Chondrocyte (in vitro differentiated cells): Measurements from ENCODE around the gene GLIPR1L2. TPM values are rescaled to one million over a fixed set of nuclear protein-coding genes. Genes with fewer than 3 reads are reported as not detected.
"Not testable (repeated sequence)": the region's sequence is repeated elsewhere in the genome, so short reads cannot be mapped to it uniquely, and the experiment has no call there.

Experiments
- DNase-seq: peaks from one replicate; pipeline ENCODE4 v3.0.0; 2021; ENCODE audit warnings: mixed read lengths, low spot score
- H3K27ac Mint-ChIP-seq: one replicate; pipeline ENCODE4 v1.8.0; 2021; ENCODE audit warnings: mild to moderate bottlenecking, moderate library complexity, mixed read lengths; ENCODE audit not compliant: unreplicated experiment
- H3K27me3 Mint-ChIP-seq: 2 replicates; pipeline ENCODE4 v1.8.0; 2021; ENCODE audit warnings: low read depth, mixed read lengths
- H3K36me3 Mint-ChIP-seq: 2 replicates; pipeline ENCODE4 v1.8.0; 2021; ENCODE audit warnings: low read depth, mixed read lengths
- H3K4me1 Mint-ChIP-seq: 2 replicates; pipeline ENCODE4 v1.8.0; 2021; ENCODE audit warnings: low read depth, mild to moderate bottlenecking, mixed read lengths
- H3K4me3 Mint-ChIP-seq: one replicate; pipeline ENCODE4 v1.8.0; 2021; ENCODE audit warnings: mild to moderate bottlenecking, moderate library complexity, mixed read lengths; ENCODE audit not compliant: unreplicated experiment
- H3K9me3 Mint-ChIP-seq: 2 replicates; pipeline ENCODE4 v1.8.0; 2021; ENCODE audit warnings: low read depth, mixed read lengths
- CTCF ChIP-seq: fragments of 200-600 bp; sonication (generic); IDR thresholded peaks from 2 replicates; pipeline ENCODE4 v1.5.0; 2021; ENCODE audit warnings: antibody characterized with exemption, mild to moderate bottlenecking, moderate library complexity
- total RNA-seq: library from RNA; stranded (reverse); gene quantifications from 3 replicates; pipeline ENCODE4 v1.2.1, GENCODE V29; 2021

Gene GLIPR1L2
- total RNA-seq, 1 donor from 2014 or later: 0.65 TPM

GRCh38 chr12:75439048-75439447 is 48.2 kb downstream of the GLIPR1L2 start:
- Mint-ChIP-seq H3K27ac (no peak overlapping the region), H3K4me1 (peaks cover 9% of the 10 kb centered on the region), H3K27me3 (no peaks in the 10 kb centered on the region), H3K36me3 (peaks cover 5% of the 10 kb centered on the region), H3K9me3 (peaks cover 34% of the 10 kb centered on the region), H3K4me3 (no peak overlapping the region)
- no peak for TF ChIP-seq CTCF
- no peak for DNase-seq

GRCh38 chr12:75439930-75440329 is 49.0 kb downstream of the GLIPR1L2 start:
- DNase-seq: no peak
- Mint-ChIP-seq H3K27ac (no peak overlapping the region), H3K9me3 (peaks cover 29% of the 10 kb centered on the region), H3K36me3 (peaks cover 5% of the 10 kb centered on the region), H3K4me1 (peaks cover 17% of the 10 kb centered on the region), H3K4me3 (no peak overlapping the region), H3K27me3 (no peaks in the 10 kb centered on the region)
- TF ChIP-seq CTCF: no peak

DNA sequence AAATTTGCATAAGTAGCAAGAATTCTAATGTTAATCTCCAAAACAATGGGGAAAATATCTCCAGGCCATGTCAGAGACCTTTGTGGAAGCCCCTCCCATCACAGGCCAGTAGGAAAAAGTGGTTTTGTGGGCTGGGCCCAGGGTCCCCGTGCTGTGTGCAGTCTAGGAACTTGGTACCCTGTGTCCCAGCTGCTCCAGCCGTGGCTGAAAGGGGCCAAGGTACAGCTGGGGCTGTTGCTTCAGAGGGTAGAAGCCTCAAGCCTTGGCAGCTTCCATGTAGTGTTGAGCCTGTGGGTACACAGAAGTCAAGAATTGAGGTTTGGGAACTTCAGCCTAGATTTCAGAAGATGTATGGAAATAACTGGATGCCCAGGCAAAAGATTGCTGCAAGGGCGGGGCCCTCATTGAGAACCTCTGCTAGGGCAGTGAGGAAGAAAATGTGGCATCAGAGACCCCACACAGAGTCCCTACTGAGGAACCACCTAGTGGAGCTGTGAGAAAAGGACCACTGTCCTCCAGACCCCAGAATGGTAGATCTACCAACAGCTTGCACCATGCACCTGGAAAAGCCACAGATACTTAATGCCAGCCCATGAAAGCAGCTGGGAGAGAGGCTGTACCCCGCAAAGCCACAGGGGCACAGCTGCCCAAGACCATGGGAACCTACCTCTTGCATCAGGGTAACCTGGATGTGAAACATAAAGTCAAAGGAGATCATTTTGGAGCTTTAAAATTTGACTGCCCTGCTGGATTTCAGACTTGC is 51.0 kb downstream of the GLIPR1L2 start:
- Mint-ChIP-seq H3K4me1 (peaks cover 34% of the 10 kb centered on the region), H3K9me3 (peaks cover 16% of the 10 kb centered on the region)
- not testable (repeated sequence) for DNase-seq, H3K36me3 Mint-ChIP-seq, H3K4me3 Mint-ChIP-seq, H3K27ac Mint-ChIP-seq, H3K27me3 Mint-ChIP-seq

- H3K4me1 Mint-ChIP-seq: peaks cover 40% of the 10 kb centered on the region
- H3K27me3 Mint-ChIP-seq, H3K36me3 Mint-ChIP-seq, H3K27ac Mint-ChIP-seq, DNase-seq, H3K4me3 Mint-ChIP-seq: not testable (repeated sequence)
- peaks cover 12% of the 10 kb centered on the region for H3K9me3 Mint-ChIP-seq
These were observed 51.6 kb downstream of the GLIPR1L2 start for GRCh38 chr12:75442454-75442853.

DNA sequence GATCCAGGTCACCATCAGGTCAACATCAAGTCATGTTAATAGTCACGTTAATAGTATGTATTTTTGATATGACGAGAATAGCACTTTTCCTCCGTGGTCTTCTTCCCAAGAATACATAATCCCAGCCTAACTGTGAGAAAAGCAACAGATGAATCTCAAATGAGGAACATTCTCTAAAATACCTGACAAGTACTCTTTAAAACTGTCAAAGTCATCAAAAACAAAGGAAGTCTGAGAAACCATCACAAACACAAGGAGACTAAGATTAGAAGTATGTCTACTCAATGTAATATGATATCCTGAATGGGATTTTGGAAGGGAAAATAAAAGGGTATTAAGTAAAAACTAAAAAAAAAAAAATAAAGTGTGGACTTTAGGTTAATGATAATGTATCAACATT is 52.8 kb downstream of the GLIPR1L2 start:
- H3K9me3 Mint-ChIP-seq: peaks cover 9% of the 10 kb centered on the region
- H3K27me3 Mint-ChIP-seq: no peaks in the 10 kb centered on the region
- no peak for TF ChIP-seq CTCF
- DNase-seq: no peak
- H3K27ac Mint-ChIP-seq: peak overlapping the region; percentile 14
- peaks cover 3% of the 10 kb centered on the region for H3K36me3 Mint-ChIP-seq
- peaks cover 40% of the 10 kb centered on the region for H3K4me1 Mint-ChIP-seq
- H3K4me3 Mint-ChIP-seq: no peak overlapping the region

- Mint-ChIP-seq H3K4me3 (no peak overlapping the region), H3K27ac (peak overlapping the region; percentile 87), H3K36me3 (peaks cover 3% of the 10 kb centered on the region), H3K27me3 (no peaks in the 10 kb centered on the region), H3K4me1 (peaks cover 40% of the 10 kb centered on the region), H3K9me3 (peaks cover 9% of the 10 kb centered on the region)
- no peak for DNase-seq
- TF ChIP-seq CTCF: no peak
These were observed 53.7 kb downstream of the GLIPR1L2 start for GRCh38 chr12:75444429-75445136.

DNA sequence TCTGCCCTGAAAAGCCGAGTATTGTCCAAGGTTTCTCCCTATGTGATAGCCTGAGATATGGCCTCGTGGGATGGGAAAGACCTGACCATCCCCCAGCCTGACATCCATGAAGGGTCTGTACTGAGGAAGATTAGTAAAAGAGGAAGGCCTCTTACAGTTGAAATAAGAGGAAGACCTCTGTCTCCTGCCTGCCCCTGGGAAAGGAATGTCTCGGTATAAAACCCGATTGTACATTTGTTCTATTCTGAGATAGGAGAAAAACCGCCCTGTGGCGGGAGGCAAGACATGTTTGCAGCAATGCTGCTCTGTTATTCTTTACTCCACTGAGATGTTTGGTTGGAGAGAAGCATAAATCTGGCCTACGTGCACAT is 54.2 kb downstream of the GLIPR1L2 start:
- not testable (repeated sequence) for DNase-seq, H3K27me3 Mint-ChIP-seq, H3K4me3 Mint-ChIP-seq, H3K9me3 Mint-ChIP-seq, H3K36me3 Mint-ChIP-seq
- Mint-ChIP-seq H3K4me1 (peaks cover 40% of the 10 kb centered on the region), H3K27ac (peak overlapping the region; percentile 87)
